GM19463 (cell line): Measurements from ENCODE around the gene PARP15.
"Not testable (repeated sequence)": the region's sequence is repeated elsewhere in the genome, so short reads cannot be mapped to it uniquely, and the experiment has no call there.

Experiments
- ATAC-seq: cut with Tn5 transposase; IDR thresholded peaks from one replicate; pipeline ENCODE4 v1.9.1; 2021; ENCODE audit warnings: mild to moderate bottlenecking, moderate library complexity; ENCODE audit not compliant: unreplicated experiment

The PARP15 gene

DNA sequence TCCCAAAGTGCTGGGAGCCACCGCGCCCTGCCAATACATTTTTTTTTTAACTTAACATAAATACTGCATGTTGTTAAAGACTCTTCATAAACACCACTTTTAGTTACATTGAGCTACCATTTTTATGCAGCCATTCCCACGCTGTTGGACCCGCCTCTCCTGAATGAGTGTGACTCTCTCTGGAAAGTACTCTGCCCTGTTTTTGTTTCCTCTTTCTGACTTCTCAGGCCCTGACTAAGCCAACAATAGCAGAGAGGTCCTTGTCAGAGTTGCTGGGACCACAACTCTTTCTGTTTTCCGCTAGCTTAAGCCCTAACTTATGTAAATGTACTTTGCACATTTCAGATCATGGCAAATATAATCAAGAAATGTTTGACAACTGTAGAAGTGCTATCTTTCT, 35.2 kb downstream of the PARP15 start:
- no peak for ATAC-seq

DNA sequence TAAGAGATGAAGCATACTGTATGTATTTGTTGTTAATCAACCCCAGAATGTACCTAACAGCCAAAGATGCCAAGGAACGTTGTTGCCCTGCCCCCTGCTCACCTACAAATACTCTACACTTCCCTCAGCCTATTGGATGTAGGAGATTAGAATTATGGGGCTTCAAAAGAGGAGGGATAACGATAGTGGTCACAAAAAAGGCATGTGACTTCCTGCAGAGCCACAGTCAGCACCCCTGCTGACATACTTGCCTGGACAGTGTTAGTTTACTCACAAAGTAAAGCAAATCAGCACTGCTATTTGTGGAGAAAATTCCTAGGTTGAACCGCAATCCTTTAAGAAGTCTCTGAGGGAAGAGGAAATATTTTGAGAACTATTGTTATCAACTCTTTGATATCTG, 37.9 kb downstream of the PARP15 start:
- no peak for ATAC-seq

DNA sequence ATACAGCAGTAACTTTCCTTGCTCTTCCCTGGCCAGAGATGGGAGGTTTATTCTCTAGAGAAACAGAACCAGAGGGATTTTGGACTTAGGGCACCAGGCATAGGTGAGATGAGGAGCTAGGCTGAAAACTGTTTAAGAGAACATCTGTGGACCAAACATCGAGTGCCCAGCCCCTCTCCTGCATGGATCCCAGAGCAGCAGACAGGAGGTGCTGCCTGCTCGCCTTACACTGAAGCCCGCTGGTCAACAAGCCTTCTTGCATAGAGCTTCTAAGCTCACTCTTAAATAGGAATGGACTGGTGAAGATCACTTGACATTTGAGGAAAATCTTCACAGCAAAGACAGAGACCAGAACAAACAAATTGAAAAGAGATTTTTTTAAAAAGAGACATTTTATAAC, 41.2 kb downstream of the PARP15 start:
- no peak for ATAC-seq

DNA sequence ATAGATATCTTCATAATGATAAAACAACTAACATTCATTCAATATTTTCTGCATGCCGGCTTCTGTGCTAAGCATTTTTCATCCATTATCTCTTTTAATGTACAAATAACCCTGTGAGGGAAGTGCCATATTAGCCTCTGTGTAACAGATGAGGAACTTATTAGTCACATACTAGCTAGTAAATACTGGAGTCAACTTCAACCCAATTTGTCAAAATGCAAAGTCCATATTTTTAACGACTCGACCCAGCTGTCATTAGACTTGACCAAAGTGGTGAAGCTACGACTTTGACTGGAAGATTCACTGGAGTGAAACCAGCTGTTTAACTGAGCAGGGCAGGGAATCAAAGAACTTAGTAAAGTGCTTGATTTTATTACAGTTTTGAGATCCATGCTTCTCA, 41.6 kb downstream of the PARP15 start:
- peak; percentile 34 for ATAC-seq

DNA sequence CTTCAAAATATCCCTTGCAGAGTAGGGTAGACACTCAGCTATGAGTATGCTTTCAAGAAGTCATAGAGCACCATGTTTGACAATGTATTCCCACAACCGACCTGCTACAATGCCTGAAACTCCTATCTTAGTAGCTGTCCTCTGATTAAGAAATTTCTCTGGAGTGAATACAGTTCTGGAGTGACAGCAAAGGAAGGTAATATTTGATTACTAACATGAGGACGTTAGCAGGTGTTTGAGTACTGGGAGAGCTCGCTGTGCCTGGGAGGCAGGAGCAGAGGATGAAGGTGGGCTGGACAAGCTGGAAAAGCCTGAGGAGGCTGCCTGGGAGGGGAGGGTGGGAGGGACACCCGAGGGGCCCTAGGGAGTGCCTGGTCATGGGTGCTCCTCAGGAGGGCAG, 42.9 kb downstream of the PARP15 start:
- ATAC-seq: no peak

DNA sequence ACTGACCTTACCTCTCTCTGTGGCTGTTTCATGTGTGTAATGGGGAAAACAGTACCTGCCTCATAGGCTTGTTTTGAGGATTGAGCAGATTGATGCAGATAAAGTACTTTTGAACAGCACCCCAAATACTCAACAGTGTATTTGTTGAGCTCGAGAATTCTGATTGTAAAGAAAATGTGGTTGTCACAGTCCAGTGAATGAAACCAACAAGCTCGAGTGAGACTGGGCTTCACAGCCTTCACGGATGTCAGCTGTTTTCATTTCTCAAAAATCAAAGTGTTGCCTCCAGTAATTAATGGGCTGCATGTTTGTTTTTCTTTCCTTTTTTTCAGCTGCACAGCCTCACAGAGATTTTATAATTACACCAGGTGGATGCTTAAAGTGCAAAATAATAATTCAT, 43.7 kb downstream of the PARP15 start:
- ATAC-seq: no peak

DNA sequence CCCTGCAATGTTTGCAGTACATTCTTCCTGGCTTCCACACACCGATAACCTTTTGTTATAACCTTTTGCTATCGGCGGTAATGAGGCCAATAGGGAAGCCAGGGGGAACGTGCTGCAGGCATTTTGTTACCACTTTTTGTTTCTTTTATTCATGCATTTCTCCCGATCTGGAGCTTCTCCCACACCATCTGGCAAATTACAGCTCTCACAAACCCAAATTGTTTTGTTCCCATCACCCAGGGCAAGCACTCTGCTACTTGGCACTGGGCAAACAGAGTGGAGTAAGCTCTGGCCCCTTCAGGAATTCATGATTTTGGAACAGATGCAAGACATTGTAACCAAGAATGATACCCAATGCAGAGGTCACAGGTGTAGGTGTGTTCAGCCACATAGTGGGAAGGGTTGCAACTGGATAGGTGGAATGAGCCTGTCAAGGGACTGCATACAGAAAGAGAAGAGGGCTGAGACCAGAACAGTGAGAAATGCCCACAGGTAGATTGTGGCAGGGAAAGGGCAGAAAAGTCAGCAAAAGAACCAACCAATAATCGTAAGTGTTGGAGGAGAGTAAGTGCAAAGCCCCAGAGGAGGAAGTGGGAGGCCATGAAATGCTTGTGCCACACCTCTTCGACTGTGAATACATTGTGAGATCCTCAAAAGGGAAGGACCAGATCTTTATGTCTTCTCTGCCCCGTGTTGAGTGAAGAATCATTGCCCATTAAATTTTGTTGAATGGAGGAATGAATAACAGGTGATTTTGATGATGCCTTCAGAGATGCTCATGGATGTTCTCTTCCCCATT, 45.8 kb downstream of the PARP15 start:
- ATAC-seq: no peak

DNA sequence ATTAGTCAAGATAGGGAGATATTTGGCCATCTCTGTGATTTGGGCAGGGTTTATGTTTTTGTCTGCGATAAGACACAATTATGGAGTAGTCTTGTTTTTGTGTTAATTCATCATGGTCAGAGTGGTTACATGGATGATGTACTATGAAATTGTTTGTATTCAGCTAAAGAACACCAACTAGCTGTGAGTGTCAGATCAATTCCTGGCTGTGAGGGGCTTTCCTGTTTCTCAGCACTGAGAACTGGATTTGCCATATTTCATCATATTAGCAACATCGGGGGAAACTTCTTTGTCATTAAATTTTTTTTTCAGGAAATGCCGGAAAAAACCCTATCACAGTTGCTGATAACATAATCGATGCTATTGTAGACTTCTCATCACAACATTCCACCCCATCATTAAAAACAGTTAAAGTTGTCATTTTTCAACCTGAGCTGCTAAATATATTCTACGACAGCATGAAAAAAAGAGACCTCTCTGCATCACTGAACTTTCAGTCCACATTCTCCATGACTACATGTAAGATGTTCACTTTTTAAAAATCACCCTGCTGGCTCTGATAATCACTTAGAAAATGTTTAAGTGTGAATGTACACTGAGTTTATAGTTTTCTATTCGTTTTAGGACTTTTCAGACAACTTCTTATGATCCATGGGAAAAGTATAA, 49.2 kb downstream of the PARP15 start:
- ATAC-seq: no peak

DNA sequence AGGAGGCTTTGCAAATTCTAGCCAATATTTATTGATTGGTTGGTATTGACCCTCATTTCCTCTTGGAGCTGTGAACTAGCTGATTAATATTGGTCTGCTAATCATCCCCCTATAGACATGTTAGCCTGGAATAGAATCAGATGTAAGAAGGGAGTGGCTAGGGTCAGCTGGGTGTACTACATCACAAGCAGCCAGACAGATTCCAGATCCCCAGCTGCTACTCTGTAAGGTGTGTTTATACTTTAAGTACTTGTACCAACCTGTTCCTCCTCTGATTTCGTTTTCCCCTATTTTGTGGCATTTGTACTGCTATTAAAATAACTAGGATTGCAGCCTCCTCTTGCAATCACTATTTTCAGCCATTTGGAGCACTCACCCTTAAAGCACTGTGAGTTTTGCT, 49.9 kb downstream of the PARP15 start:
- ATAC-seq: no peak

DNA sequence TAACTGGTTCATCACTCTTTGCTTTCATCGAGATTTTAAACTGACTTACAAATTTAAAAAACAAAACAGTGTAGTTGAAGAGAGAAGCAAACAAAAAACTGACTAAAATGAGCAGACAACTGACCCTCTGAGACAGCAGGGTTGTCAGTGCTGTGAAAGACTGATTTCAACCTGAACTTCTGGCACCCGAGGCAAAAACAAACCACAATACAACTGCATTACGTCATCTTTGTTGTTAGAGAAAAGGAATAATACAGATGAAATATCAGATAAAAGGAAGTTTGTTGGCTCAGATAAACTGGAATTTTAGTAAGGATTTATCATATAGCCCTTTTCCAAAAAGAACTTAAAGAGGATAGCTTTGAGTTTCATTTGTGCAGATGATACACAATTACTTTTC, 51.1 kb downstream of the PARP15 start:
- ATAC-seq: no peak

DNA sequence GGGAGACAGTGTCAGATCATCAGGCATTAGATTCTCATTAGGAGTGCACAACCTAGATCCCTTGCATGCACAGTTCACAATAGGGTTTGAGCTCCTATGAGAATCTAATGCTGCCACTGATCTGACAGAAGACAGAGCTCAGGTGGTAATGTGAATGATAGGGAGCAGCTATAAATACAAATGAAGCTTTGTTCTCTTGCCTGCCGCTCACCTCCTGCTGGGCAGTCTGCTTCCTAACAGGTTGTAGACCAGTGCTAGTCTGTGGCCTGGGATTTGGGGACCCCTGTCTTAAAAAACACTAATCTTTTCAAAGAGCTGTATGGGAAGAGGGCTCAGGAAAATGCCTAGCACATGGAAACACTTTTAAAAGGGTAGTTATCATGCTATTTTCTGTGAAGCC, 52.3 kb downstream of the PARP15 start:
- no peak for ATAC-seq

DNA sequence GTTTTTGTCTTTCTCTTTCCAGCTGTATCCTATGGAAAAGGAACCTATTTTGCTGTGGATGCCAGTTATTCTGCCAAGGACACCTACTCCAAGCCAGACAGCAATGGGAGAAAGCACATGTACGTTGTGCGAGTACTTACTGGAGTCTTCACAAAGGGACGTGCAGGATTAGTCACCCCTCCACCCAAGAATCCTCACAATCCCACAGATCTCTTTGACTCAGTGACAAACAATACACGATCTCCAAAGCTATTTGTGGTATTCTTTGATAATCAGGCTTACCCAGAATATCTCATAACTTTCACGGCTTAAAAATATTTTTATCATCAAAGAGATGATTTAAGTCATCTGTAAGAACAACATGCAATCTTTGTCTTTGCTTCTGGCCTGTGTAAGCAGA, 58.3 kb downstream of the PARP15 start:
- ATAC-seq: no peak

DNA sequence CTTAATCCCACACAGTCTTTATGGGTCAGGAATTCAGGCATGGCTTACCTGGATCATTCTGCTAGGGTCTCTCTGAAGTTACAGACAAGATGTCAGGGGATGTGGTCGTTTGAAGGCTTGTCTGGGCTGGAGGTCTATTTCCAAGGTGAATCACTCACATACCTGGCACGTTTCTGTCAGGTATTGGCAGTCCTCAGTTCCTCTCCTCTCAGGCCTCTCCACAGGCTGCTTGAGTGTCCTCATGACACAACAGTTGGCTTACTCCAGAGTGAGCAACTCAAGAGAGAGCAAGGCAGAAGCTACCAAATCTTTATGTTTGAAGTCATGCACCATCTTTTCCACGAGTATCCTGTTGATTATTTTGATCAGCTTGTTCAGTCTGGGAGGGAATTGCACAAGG, 59.2 kb downstream of the PARP15 start:
- ATAC-seq: no peak

DNA sequence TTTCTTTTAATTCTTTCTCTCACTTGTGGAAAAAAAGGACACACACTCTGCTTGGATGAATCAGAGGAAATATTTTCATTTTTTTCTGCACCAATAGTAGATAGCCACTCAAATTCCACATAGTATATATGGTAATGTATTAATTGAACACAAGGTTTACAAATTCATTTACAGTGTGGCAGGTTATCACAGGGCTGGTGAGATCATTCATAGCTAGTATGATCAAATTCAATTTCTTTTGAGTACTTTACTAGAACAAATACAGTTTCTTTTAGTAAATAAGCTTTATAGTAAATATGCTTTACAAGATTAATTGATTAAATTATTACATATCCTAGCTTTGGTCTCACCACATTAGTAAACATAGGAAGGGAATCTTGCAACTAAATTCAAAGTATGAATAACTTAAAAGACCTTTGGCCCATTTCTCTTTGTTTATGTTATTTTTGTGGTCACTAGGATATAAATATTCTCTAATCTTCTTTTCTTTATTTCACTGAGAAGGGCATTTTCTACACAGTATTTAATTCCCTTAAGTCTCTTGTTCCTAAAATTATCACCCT, 63.1 kb downstream of the PARP15 start:
- no peak for ATAC-seq

DNA sequence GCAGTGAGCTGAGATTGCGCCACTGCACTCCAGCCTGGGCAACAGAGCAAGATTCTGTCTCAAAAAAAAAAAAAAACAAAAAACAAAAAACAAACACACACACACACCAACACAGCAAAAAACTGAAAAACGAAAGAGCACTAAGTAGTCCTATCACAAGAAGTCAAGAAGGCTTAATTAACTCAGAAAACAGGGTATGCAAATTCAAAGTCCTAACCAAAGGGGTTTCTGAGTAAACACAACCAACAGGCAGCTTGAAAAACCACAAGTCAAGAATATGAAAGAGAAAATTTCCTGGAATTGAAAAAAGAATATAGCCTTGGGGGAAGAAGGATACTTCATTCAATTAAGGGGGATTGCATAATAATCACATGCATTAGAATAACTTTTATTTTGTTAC, 65.5 kb downstream of the PARP15 start:
- peak; percentile 87 for ATAC-seq

DNA sequence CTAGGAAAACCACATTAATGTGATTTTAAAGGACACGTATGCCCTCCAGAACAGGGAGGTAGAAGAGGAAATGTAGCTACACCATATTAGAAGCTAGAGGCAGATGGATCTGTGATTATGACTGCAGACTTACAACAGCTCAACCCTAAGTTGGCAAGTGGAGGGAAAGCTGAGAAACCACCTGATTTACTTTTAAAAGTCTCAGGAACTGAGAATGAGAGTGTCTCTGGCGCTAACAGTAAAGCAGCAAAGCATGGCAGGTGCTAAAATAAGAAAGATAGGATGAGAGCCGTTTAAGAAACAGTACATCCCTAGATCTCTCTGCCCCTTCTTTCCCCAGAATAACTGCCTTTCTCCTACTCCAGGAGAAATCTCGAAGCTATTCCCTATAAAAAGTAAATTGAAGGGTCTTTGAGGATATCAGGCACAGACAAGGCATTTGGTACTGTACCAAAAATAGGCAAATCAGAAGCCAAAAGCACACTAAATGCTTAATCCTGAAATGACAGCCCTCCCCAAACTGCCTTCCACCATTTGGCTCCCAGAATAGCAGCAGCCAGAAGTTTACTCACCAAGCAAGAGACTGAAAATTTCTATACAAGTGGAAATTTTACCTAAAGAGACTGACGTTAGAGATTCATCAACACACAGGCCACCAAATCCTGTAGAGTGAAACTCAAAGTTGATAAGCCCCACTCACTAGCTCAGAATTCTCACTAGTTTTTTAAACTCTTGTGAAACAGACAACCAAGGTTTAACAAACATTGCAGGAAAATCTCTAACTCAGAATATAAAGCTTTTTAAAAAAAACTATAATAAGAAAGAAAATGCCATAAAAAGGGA, 68.9 kb downstream of the PARP15 start:
- peak; percentile 53 for ATAC-seq

DNA sequence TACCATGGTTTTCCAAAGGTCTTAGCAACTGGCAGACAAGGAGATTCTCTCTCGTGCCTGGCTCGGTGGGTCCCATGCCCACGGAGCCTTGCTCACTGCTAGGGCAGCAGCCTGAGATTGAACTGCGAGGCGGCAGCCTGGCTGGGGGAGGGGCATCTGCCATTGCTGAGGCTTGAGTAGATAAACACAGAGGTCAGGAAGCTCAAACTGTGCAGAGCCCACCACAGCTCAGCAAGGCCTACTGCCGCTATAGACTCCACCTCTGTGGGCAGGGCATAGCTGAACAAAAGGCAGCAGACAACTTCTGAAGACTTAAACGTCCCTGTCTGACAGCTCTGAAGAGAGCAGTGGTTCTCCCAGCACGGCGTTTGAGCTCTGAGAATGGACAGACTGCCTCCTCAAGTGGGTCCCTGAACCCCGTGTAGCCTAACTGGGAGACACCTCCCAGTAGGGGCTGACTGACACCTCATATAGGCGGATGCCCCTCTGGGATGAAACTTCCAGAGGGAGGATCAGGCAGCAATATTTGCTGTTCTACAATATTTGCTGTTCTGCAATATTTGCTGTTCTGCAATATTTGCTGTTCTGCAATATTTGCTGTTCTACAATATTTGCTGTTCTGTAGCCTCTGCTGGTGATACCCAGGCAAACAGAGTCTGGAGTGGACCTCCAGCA, 73.9 kb downstream of the PARP15 start:
- not testable (repeated sequence) for ATAC-seq

DNA sequence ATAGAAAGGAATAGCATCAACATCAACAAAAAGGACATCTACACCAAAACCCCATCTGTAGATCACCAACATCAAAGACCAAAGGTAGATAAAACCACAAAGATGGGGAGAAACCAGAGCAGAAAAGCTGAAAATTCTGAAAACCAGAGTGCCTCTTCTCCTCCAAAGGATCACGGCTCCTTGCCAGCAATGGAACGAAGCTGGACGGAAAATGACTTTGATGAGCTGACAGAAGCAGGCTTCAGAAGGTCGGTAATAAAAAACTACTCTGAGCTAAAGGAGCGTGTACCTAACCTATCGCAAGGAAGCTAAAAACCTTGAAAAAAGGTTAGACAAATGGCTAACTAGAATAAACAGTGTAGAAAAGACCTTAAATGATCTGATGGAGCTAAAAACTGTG, 74.5 kb downstream of the PARP15 start:
- not testable (repeated sequence) for ATAC-seq

DNA sequence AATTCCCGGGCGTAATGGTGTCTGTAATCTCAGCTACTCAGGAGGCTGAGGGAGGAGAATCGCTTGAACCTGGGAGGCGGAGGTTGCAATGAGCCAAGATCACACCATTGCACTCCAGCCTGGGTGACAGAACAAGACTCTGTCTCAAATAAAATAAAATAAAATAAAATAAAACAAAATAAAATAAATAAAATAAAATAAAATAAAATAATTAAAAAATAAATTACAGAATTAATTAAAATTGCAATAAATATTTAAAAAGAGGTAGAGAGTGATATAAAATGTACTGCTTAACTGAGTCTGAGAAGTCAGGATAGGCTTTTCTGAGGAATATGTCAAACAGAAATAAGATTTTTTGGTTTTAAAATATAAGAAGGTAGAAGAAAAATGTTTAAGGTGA, 80.9 kb downstream of the PARP15 start:
- not testable (repeated sequence) for ATAC-seq

DNA sequence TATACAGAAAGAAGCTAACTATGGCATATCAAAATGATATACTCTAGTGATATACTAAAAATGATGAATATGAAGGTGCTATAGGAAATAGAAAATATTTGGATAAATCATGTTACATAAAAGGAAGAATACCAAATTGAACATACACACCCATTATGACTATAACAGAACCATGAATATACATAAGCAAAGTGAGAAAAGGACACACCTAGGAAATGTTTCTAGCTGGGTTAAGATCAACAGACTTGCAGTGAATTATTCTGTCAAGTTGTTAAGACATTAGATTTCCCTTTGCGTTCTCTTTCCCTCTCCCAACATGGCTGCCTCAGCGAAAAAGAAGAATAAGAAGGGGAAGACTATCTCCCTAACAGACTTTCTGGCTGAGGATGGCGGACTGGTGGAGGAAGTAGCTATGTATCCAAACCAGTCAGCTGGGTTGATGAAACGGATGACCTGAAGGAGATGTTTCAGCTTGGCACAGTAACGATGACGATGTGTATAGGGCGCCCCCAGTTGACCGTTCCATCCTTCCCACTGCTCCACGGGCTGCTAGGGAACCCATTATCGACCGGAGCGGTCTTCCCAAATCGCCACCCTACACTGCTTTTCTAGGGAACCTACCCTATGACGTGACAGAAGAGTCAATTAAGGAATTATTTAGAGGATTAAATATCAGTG, 83.0 kb downstream of the PARP15 start:
- ATAC-seq: no peak
